ENCODE results near the gene PRR5L.

GRCh38 chr11:36254713-36255112, 41.4 kb upstream of the PRR5L start:
- TF ChIP-seq REST (IDR thresholded peaks at IDR 0.05; ENCODE audit: insufficient read depth in 1 of 2, low read depth in 2 of 2, low read length in 2 of 2) (no peak), SIN3A (IDR thresholded peaks at IDR 0.05; ENCODE audit: borderline replicate concordance, insufficient read depth, low read length) (no peak), POLR2AphosphoS5 (IDR thresholded peaks at IDR 0.05; ENCODE audit: low read depth, low read length) (no peak), TAF1 (IDR thresholded peaks at IDR 0.05; ENCODE audit: borderline replicate concordance, insufficient read depth, low read length) (no peak)

Measured in PFSK-1 (cell line).